ENCODE measurements around the gene OPHN1.
"Not testable (repeated sequence)": the region's sequence is repeated elsewhere in the genome, so short reads cannot be mapped to it uniquely, and the experiment has no call there.

GRCh38 chrX:68264793-68265192, 168.5 kb downstream of the OPHN1 start:
- TF ChIP-seq CTCF (conservative IDR thresholded peaks at IDR 0.05; ENCODE audit: low read depth, low read length); EZH2 (IDR thresholded peaks at IDR 0.05; ENCODE audit: borderline replicate concordance, low read depth, low read length, poor library complexity, severe bottlenecking): not testable (repeated sequence)

Data from A673 (cell line).